WTC11 (cell line): ENCODE results near the gene ZNF768. TPM values are rescaled to one million over a fixed set of nuclear protein-coding genes. Genes with fewer than 3 reads are reported as not detected.

Source experiments
- ATAC-seq: fragments of 200-7000 bp; cut with Tn5 transposase; 2 replicates; pipeline ENCODE4 v1.10.0; 2021; ENCODE audit warnings: mild to moderate bottlenecking, moderate library complexity
- CTCF ChIA-PET: fragments of 300-600 bp; sonication (Branson Sonifier 250); formaldehyde crosslinking; loops from one replicate; lab custom pipeline; 2021; ENCODE audit warnings: antibody characterized with exemption; lab: Charles Lee
- POLR2A ChIA-PET: fragments of 350-600 bp; sonication (Branson Sonifier 250); formaldehyde crosslinking; loops from one replicate; lab custom pipeline; 2021; ENCODE audit warnings: antibody characterized with exemption; lab: Charles Lee
- DNase-seq: peaks from one replicate; pipeline ENCODE4 v3.0.0; 2021; ENCODE audit warnings: low spot score
- H3K27ac Mint-ChIP-seq: 2 replicates; pipeline ENCODE4 v1.8.0; 2021; ENCODE audit warnings: mixed read lengths
- H3K27me3 Mint-ChIP-seq: 2 replicates; pipeline ENCODE4 v1.8.0; 2021; ENCODE audit warnings: low read depth, mild to moderate bottlenecking, moderate library complexity, mixed read lengths
- H3K36me3 Mint-ChIP-seq: 2 replicates; pipeline ENCODE4 v1.8.0; 2021; ENCODE audit warnings: mixed read lengths
- H3K4me1 Mint-ChIP-seq: 2 replicates; pipeline ENCODE4 v1.8.0; 2022; ENCODE audit warnings: mixed read lengths
- H3K4me3 Mint-ChIP-seq: 2 replicates; pipeline ENCODE4 v1.8.0; 2021; ENCODE audit warnings: mild to moderate bottlenecking, moderate library complexity, mixed read lengths
- H3K9me3 Mint-ChIP-seq: 2 replicates; pipeline ENCODE4 v1.8.0; 2021; ENCODE audit warnings: mixed read lengths
- AR ChIP-seq: fragments of 250-450 bp; sonication (Bioruptor Pico); IDR thresholded peaks from 2 replicates; pipeline ENCODE4 v1.9.0; 2021; ENCODE audit warnings: mild to moderate bottlenecking
- ETV6 ChIP-seq: sonication (generic); formaldehyde crosslinking; IDR thresholded peaks from 2 replicates; pipeline ENCODE4 v1.8.1; 2022; ENCODE audit warnings: mild to moderate bottlenecking, missing genetic modification reagents
- HMGA2 ChIP-seq: fragments of 250-450 bp; sonication (Bioruptor Pico); IDR thresholded peaks from 2 replicates; pipeline ENCODE4 v1.4.0; 2021; ENCODE audit warnings: mild to moderate bottlenecking, moderate library complexity
- JAZF1 ChIP-seq: fragments of 250-450 bp; sonication (Bioruptor Pico); IDR thresholded peaks from 2 replicates; pipeline ENCODE4 v1.9.0; 2021; ENCODE audit warnings: moderate library complexity, mild to moderate bottlenecking, inconsistent platforms
- MAX ChIP-seq: sonication (generic); formaldehyde crosslinking; IDR thresholded peaks from 2 replicates; pipeline ENCODE4 v1.8.0; 2022; ENCODE audit warnings: mild to moderate bottlenecking, missing genetic modification reagents
- NFATC4 ChIP-seq: fragments of 250-450 bp; sonication (Bioruptor Pico); IDR thresholded peaks from 2 replicates; pipeline ENCODE4 v1.9.0; 2021; ENCODE audit warnings: mild to moderate bottlenecking
- PRDM15 ChIP-seq: sonication (generic); formaldehyde crosslinking; IDR thresholded peaks from 2 replicates; pipeline ENCODE4 v1.8.0; 2022; ENCODE audit warnings: missing genetic modification reagents
- PRRX2 ChIP-seq: fragments of 250-450 bp; sonication (Bioruptor Pico); IDR thresholded peaks from 2 replicates; pipeline ENCODE4 v1.8.0; 2021; ENCODE audit warnings: mild to moderate bottlenecking
- SP1 ChIP-seq: sonication (generic); formaldehyde crosslinking; conservative IDR thresholded peaks from 2 replicates; pipeline ENCODE4 v1.8.1; 2022; ENCODE audit warnings: missing genetic modification reagents
- STAT6 ChIP-seq: sonication (generic); formaldehyde crosslinking; conservative IDR thresholded peaks from 2 replicates; pipeline ENCODE4 v1.8.1; 2023; ENCODE audit warnings: mild to moderate bottlenecking, low read depth, missing genetic modification reagents, moderate library complexity
- TCF7 ChIP-seq: sonication (generic); formaldehyde crosslinking; IDR thresholded peaks from 2 replicates; pipeline ENCODE4 v1.8.0; 2022; ENCODE audit warnings: mild to moderate bottlenecking, low read depth, missing genetic modification reagents, moderate library complexity
- TEAD1 ChIP-seq: sonication (generic); formaldehyde crosslinking; IDR thresholded peaks from 2 replicates; pipeline ENCODE4 v1.8.0; 2022; ENCODE audit warnings: mild to moderate bottlenecking, missing genetic modification reagents
- ZNF532 ChIP-seq: fragments of 250-450 bp; sonication (Bioruptor Pico); IDR thresholded peaks from 2 replicates; pipeline ENCODE4 v1.9.0; 2021; ENCODE audit warnings: mild to moderate bottlenecking, borderline replicate concordance
- total RNA-seq: library from RNA; stranded (reverse); gene quantifications from 3 replicates; pipeline ENCODE4 v1.2.3, GENCODE V29; 2021

ZNF768 gene
- total RNA-seq, 1 experiment from 2014 or later = 35.9 TPM

GRCh38 chr16:30571445-30572322 is 45.3 kb upstream of the ZNF768 start, which contains the start of gene ZNF688 (continued):
- TF ChIP-seq ZNF532 (CRISPR knock-in tag) (no peak), JAZF1 (CRISPR knock-in tag) (no peak), STAT6 (CRISPR knock-in tag) (no peak), MAX (CRISPR knock-in tag) (no peak; the same call in 1 of the 2 replicates), SP1 (CRISPR knock-in tag) (0 out of 2 replicates have a peak, but pooled peaks have one; percentile 44), TEAD1 (CRISPR knock-in tag) (no peak), ETV6 (CRISPR knock-in tag) (no peak), PRDM15 (CRISPR knock-in tag) (no peak)

GRCh38 chr16:30570636-30571444 is 44.5 kb upstream of the ZNF768 start:
- no peaks in the 10 kb centered on the region for H3K9me3 Mint-ChIP-seq
- ATAC-seq (peak; percentile 10), DNase-seq (peak; percentile 40)
- H3K36me3 Mint-ChIP-seq = no peaks in the 10 kb centered on the region
- ChIA-PET POLR2A (interaction anchor here (0.7 to 2.9 kb wide), 7 partner anchors 10 to 153 kb away, joined by 3 to 22 read pairs (median 4); partner anchors contain the start of genes PRR14, ZNF689, ZNF747 and ZNF764), CTCF (interaction anchor here (0.5 to 3.0 kb wide), 9 partner anchors 12 to 141 kb away, joined by 3 to 25 read pairs (median 9); partner anchors contain the start of genes DCTPP1, ZNF747, ZNF764 and ZNF785)
- TF ChIP-seq PRRX2 (CRISPR knock-in tag) (no peak), TCF7 (CRISPR knock-in tag) (no peak), TEAD1 (CRISPR knock-in tag) (0 out of 2 replicates have a peak, but pooled peaks have one; percentile 50), AR (CRISPR knock-in tag) (no peak), HMGA2 (0 out of 2 replicates have a peak, but pooled peaks have one; percentile 23), NFATC4 (CRISPR knock-in tag) (no peak)
- H3K27me3 Mint-ChIP-seq = peaks cover 4% of the 10 kb centered on the region; the same call in 1 of the 2 replicates
- H3K27ac Mint-ChIP-seq = peak overlapping the region; percentile 45
- H3K4me1 Mint-ChIP-seq = peaks cover 15% of the 10 kb centered on the region
- peak overlapping the region; percentile 91 for H3K4me3 Mint-ChIP-seq
